Activated T-cell treated with anti-CD3 and anti-CD28 coated beads, Interleukin-2, amount 50 U/mL, for 24 hours (primary cell): ENCODE results near the gene FAM20C.
"Not testable (repeated sequence)": the region's sequence is repeated elsewhere in the genome, so short reads cannot be mapped to it uniquely, and the experiment has no call there.

Source experiments
- DNase-seq: peaks from one replicate; pipeline ENCODE4 v3.0.0-alpha.2; 2020
- H3K27ac Mint-ChIP-seq: 2 replicates; pipeline ENCODE4 v1.8.0; 2020; ENCODE audit warnings: mild to moderate bottlenecking, mixed read lengths
- H3K27me3 Mint-ChIP-seq: 2 replicates; pipeline ENCODE4 v1.8.0; 2020; ENCODE audit warnings: mixed read lengths
- H3K36me3 Mint-ChIP-seq: 2 replicates; pipeline ENCODE4 v1.8.0; 2020; ENCODE audit warnings: low read depth, mixed read lengths
- H3K4me1 Mint-ChIP-seq: 2 replicates; pipeline ENCODE4 v1.8.0; 2020; ENCODE audit warnings: low read depth, mixed read lengths
- H3K4me3 Mint-ChIP-seq: 2 replicates; pipeline ENCODE4 v1.8.0; 2020; ENCODE audit warnings: mild to moderate bottlenecking, moderate library complexity, mixed read lengths
- H3K9me3 Mint-ChIP-seq: 2 replicates; pipeline ENCODE4 v1.8.0; 2020; ENCODE audit warnings: mixed read lengths

FAM20C gene

DNA sequence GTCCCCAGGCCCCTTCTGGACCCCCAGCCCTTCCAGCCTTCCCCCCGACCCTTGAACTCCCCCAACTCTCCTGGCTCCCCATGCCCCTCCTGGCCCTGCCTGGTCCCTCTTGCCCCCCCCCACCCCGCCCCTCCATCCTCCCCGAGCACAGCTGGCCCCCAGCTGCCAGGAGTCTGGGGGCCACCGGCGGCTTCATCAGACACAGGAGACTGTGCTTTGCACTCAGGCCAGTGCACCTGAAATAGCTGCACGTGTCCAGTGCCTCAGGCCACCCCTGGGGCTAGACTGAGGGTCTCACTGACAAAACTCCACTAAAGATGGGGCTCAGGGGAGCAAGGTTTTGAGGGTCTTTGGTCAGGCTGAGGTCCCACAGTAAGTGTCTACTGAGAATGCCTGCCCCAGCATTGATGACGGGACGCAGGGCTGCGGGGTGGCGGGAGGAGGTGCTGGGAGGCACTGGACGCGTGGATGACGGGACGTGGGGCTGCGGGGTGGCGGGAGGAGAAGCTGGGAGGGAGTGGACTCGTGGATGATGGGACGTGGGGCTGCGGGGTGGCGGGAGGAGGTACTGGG is 104.1 kb downstream of the FAM20C start:
- no peak overlapping the region for H3K4me3 Mint-ChIP-seq
- H3K27ac Mint-ChIP-seq = no peak overlapping the region
- no peak for DNase-seq
- no peaks in the 10 kb centered on the region for H3K4me1 Mint-ChIP-seq
- H3K36me3 Mint-ChIP-seq = no peaks in the 10 kb centered on the region
- H3K27me3 Mint-ChIP-seq = peaks cover 31% of the 10 kb centered on the region
- no peaks in the 10 kb centered on the region for H3K9me3 Mint-ChIP-seq

DNA sequence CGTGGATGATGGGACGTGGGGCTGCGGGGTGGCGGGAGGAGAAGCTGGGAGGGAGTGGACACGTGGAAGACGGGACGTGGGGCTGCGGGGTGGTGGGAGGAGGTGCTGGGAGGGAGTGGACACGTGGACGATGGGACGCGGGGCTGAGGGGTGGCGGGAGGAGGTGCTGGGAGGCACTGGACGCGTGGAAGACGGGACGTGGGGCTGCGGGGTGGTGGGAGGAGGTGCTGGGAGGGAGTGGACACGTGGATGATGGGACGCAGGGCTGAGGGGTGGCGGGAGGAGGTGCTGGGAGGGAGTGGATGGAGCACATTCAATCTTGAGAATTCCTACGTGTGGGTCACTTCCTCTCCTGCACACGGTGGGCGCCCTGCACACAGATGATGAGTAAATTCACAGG is 104.8 kb downstream of the FAM20C start:
- H3K9me3 Mint-ChIP-seq, H3K4me1 Mint-ChIP-seq, H3K4me3 Mint-ChIP-seq, DNase-seq, H3K27ac Mint-ChIP-seq, H3K36me3 Mint-ChIP-seq: not testable (repeated sequence)
- H3K27me3 Mint-ChIP-seq = peaks cover 25% of the 10 kb centered on the region

DNA sequence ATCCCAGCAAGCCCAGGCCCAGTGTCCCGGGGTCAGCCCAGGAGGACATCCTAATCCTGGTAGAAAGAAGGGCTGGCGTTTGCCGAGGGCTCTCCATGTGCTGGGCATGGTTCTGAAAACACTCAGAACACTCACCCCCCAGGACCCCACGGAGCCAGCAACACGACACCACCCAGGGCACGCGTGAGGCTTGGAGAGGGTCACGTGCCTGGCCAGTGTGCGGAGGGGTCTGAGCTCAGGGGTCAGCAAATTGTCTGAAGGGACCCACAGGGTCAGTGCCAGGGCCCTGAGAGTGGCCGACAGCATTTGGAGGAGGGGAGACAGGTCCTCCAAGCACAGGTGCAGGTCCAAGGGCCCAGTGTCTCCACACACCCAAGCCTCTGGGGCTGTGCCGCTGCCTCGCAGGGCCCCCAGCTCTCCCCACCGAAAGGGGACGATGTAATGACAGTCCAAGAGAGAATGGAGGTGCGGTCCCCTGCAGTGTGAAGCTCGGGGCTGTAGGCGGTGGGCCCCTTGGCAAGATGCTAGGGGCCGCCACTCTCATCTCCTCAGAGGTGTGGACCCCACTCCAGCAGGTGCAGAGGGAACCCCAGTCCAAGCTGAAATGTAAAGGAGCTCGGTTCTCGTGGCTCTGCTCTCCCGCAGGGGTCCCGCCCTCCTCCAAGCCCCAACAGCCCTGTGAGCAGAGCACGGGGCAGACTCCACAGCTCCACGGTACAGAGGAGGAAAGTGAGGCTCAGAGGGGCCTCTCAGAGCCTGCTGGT is 105.4 kb downstream of the FAM20C start:
- no peak overlapping the region for H3K27ac Mint-ChIP-seq
- H3K27me3 Mint-ChIP-seq = peaks cover 18% of the 10 kb centered on the region
- H3K4me3 Mint-ChIP-seq = no peak overlapping the region
- no peaks in the 10 kb centered on the region for H3K9me3 Mint-ChIP-seq
- no peak for DNase-seq
- no peaks in the 10 kb centered on the region for H3K36me3 Mint-ChIP-seq
- no peaks in the 10 kb centered on the region for H3K4me1 Mint-ChIP-seq

DNA sequence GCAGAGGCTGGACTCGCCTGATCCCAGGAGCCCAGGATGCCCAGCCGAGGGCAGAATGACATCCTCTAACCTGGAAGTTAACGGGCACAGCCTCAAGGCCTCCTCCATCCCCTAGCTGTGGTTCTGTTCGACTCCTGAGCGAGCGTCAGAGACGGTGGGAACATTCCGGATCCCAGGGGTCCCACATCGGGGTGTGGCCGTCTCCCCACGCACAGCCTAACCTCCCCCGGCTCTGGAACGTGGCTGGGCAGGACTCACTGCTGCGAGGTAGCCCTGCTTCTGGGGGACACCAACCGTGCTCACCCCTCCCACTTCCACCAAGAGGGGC is 106.0 kb downstream of the FAM20C start:
- Mint-ChIP-seq H3K4me3 (no peak overlapping the region), H3K36me3 (no peaks in the 10 kb centered on the region), H3K9me3 (no peaks in the 10 kb centered on the region), H3K27ac (no peak overlapping the region), H3K27me3 (peaks cover 13% of the 10 kb centered on the region), H3K4me1 (no peaks in the 10 kb centered on the region)
- DNase-seq = no peak

DNA sequence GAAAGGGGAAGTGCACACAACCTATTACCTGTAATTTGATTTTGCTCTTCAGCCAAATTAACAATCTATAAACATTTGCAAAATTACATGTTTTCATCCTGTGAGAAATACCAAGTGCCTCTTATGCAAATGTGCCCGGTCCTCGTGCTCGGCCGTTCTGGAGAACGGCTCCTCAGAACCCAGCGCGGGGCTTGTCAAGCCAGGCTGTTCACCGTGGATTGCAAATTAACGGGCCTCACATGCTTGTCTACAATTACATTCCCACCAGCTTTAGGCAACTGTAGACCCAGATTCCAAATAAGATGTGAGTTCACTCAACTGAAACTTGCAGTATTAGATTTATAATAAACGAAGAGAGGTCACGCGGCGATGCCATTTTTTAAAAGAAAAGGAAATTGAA is 106.4 kb downstream of the FAM20C start:
- H3K27ac Mint-ChIP-seq = no peak overlapping the region
- H3K27me3 Mint-ChIP-seq = peaks cover 12% of the 10 kb centered on the region
- H3K4me1 Mint-ChIP-seq = no peaks in the 10 kb centered on the region
- no peak for DNase-seq
- no peaks in the 10 kb centered on the region for H3K36me3 Mint-ChIP-seq
- no peaks in the 10 kb centered on the region for H3K9me3 Mint-ChIP-seq
- H3K4me3 Mint-ChIP-seq = no peak overlapping the region

DNA sequence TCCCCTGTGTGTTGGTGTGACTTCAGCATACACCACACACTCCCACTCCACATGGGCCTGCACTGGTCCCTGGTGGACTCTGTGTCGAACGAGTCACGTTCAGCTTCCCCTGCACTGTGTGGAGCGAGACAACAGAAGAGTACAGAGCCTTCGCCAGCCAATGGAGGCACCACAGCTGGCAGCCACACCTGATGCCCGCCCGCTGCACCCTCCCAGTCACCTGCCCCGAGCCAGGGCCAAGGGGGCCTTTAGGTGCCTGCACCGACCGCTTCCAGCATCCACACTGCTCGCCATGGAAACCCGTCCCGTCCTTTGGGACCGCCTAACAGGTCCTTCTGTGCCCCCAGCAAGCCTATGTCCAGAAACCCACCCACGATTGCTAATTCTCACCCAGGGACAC is 106.8 kb downstream of the FAM20C start:
- no peak for DNase-seq
- Mint-ChIP-seq H3K36me3 (no peaks in the 10 kb centered on the region), H3K9me3 (no peaks in the 10 kb centered on the region), H3K27ac (no peak overlapping the region), H3K27me3 (peaks cover 8% of the 10 kb centered on the region), H3K4me3 (no peak overlapping the region), H3K4me1 (no peaks in the 10 kb centered on the region)

DNA sequence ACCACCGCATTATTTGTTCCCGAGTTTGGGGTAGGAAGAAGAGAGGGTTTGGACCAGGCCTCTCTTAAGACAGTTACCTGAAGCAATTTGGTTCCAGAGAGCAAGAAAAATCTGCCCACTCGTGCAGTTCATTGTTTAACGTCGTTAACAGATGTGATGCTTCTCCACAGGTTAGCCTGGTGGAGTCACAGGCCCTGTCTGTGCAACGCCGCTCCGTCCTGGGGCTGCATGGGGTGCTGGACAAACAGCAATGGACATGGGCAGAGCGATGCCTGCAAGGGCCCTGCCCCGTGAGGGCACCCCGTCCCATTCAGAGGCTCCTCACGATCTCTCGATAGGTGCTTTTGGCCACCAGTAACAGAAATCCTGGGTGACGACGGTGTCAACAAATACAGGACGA is 107.3 kb downstream of the FAM20C start:
- H3K9me3 Mint-ChIP-seq = no peaks in the 10 kb centered on the region
- no peaks in the 10 kb centered on the region for H3K4me1 Mint-ChIP-seq
- no peak for DNase-seq
- H3K4me3 Mint-ChIP-seq = no peak overlapping the region
- peaks cover 4% of the 10 kb centered on the region for H3K27me3 Mint-ChIP-seq
- no peak overlapping the region for H3K27ac Mint-ChIP-seq
- H3K36me3 Mint-ChIP-seq = no peaks in the 10 kb centered on the region

DNA sequence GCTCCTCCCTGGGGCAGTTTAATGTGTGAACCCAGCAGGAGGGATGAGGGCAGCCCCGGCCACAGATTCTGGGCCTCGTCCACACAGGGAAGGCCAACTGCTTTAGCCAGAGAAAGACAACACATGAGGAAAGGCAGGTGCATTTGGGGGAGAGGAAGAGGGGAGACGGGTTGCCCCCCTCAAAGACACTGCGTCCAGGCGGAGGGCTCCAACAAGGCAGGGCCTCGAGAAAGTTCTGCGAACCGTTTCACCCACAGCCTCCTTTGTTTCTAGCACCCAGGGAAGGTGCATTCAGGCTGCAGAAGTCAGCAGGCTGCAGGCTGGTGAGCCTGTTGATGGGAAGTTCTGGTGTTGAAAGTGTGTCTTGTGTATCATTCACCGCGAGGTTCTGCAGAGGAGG is 107.7 kb downstream of the FAM20C start:
- Mint-ChIP-seq H3K27ac (no peak overlapping the region), H3K4me1 (no peaks in the 10 kb centered on the region), H3K4me3 (no peak overlapping the region), H3K36me3 (no peaks in the 10 kb centered on the region), H3K27me3 (peaks cover under 1% of the 10 kb centered on the region), H3K9me3 (no peaks in the 10 kb centered on the region)
- DNase-seq = no peak

DNA sequence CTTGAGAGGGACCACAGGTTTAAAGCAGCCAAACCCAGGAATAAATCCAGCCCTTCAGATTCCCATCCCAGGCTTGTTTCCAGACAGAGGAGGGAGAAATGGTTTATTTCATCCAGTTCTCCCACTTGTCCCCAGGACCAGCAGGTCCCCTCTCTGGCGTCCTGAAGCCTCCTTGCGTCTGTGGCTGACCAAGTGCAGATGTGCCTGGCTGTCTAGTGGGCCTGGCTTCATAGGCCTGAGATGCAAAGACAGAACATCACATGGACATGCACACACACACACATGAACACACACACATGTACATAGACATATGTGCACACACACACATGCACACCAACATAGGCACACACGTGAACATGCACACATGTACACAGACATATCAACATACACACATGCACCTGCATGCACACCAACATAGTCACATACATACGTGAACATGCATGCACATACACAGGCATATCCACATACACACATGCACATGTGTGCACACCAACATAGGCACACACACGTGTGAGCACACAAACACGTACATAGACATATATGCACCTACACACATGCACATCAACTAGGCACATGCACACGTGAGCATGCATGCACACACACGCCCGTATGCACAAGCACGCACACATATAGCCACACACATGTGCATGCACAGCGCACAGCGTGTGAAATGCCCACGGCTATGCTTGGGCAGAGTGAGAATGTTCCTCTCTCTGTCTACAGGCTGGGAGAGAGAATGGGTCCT is 108.3 kb downstream of the FAM20C start:
- Mint-ChIP-seq H3K27me3 (no peaks in the 10 kb centered on the region), H3K27ac (no peak overlapping the region), H3K4me3 (no peak overlapping the region), H3K4me1 (no peaks in the 10 kb centered on the region), H3K36me3 (no peaks in the 10 kb centered on the region), H3K9me3 (no peaks in the 10 kb centered on the region)
- DNase-seq = no peak

DNA sequence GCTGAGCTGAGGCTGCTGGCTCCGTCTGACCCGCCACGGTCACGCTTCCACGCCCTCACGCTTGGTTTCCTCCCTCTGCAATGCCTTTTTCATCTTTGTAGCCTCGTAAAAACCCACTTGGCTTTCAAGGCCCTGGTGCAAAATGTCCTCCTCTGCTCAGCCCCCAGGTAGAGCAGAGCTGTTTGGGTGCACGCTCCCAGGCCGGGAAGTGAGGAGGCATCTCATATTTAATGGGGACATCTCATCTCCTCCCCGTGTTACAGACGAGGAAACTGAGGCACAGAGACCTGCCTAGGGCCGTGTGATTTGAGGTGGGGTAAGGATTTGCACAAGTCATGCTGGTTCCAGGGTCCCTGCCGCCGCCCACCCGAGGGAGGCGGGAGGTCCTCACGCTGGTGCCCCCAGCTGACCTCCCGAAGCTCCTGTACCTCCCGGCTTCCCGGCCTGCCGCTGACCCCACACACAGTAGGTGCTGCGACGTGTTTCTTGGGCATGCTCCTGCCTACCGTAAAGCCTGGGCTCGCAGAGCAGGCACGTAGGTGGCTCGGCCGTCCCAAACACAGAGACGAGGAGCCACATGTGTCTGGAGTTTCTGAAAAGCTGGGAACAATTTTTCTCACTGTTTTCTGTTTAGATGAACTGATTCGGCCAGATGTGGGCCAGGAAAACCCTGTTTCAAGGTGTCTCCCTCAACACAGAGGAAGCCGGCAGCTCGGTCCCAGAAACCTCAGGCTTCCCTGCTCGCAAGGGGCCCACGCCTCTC is 109.1 kb downstream of the FAM20C start:
- Mint-ChIP-seq H3K9me3 (no peaks in the 10 kb centered on the region), H3K4me3 (no peak overlapping the region), H3K36me3 (no peaks in the 10 kb centered on the region), H3K27me3 (no peaks in the 10 kb centered on the region), H3K27ac (no peak overlapping the region), H3K4me1 (no peaks in the 10 kb centered on the region)
- DNase-seq = no peak

DNA sequence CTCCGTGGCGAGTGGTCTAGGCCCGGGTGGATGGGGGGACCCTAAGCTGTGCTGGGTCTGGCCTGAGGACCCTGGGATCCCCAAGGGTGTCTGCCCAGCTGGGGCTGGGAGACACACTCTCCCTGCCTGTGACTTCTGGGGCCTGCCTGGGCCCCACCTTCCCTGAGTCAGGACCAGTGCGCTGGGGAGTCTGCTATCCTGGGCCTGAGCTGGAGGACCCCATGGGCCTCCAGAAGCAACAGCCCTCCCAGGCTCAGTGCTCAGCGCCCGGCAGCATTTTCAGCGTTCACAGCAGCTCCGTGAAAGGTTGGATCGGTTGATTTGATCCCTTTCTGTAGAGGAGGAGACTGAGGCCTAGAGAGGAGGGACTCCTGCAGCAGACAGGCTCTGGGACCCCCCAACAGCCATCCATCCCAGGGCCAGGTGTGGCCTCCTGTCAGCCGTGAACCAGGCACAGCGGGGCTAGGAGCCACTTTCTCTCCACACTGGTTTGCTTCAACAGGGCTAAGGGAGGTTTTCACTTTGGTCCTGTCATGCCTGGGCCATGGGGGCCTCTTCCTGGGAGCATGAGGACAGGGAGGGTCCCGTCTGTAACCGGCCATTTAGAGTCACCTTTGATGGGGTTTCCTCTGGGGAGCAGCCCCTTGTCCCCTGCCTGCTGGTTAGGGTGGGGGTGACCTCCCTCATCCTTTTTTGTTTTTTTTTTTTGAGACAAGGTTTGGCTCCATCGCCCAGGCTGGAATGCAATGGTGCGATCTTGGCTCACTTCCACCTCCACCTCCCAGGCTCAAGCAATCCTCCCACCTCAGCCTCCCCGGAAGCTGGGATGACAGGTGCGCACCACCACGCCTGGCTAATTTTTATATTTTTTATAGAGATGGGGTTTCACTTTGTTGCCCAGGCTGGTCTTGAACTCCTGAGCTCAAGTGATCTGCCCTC is 110.0 kb downstream of the FAM20C start:
- Mint-ChIP-seq H3K36me3 (no peaks in the 10 kb centered on the region), H3K27me3 (peaks cover 3% of the 10 kb centered on the region), H3K9me3 (no peaks in the 10 kb centered on the region), H3K4me3 (no peak overlapping the region), H3K27ac (no peak overlapping the region), H3K4me1 (no peaks in the 10 kb centered on the region)
- DNase-seq = no peak

DNA sequence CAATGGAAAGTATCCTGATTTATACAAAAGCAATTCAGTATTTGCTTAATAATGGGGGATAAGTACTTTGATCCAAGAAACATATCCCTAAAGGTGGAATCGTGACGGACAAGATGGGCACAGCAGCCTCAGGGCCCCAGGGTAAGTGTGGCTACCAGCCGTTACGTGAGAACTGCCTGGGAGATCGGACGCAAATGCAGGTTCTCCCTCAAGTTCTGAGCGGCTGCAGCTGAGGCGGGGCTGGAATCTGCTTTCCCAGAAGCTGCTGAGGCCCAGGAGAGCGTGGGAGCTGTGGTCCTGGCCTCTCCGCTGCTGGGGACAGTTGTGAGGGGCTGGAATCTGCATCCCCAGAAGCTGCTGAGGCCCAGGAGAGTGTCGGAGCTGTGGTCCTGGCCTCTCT is 111.1 kb downstream of the FAM20C start:
- H3K27me3 Mint-ChIP-seq = peaks cover 3% of the 10 kb centered on the region
- H3K4me1 Mint-ChIP-seq = no peaks in the 10 kb centered on the region
- no peak for DNase-seq
- no peak overlapping the region for H3K27ac Mint-ChIP-seq
- H3K4me3 Mint-ChIP-seq = no peak overlapping the region
- no peaks in the 10 kb centered on the region for H3K36me3 Mint-ChIP-seq
- H3K9me3 Mint-ChIP-seq = peaks cover 3% of the 10 kb centered on the region

DNA sequence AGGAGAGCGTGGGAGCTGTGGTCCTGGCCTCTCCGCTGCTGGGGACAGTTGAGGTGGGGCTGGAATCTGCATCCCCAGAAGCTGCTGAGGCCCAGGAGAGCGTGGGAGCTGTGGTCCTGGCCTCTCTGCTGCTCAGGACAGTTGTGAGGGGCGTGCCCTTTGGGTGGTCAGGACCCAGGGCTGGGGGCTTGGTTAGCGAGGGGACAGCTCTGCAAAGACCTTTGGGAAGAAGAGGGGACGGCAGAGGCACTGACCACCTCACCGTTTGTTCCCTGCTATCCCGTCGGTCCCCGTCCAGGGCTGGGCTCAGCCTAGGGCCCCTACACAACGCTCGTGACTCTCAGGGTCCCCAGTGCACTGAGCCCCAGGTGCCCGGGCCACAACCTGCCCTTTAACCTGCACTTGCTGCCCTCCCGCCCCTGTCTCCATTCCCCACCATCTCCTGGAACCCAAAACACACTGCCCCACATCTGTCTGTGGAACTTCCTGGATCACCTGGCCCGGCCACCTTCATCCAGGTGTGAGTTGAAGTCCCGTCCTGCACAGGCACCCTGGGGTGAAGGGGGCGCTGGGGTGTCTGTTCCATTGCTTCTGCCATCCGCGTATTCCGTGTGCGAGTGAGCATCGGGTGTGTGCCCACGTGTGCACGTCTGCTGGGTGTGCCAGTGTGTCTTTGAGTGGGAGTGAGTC is 111.7 kb downstream of the FAM20C start:
- Mint-ChIP-seq H3K9me3 (peaks cover 3% of the 10 kb centered on the region), H3K36me3 (no peaks in the 10 kb centered on the region), H3K4me3 (no peak overlapping the region), H3K4me1 (no peaks in the 10 kb centered on the region), H3K27ac (no peak overlapping the region), H3K27me3 (peaks cover 3% of the 10 kb centered on the region)
- no peak for DNase-seq
